ENCODE measurements around the gene SPRED2. TPM values are rescaled to one million over a fixed set of nuclear protein-coding genes. Genes with fewer than 3 reads are reported as not detected.

Gene SPRED2
- total RNA-seq, 1 donor from 2014 or later, result 18.4 TPM

DNA sequence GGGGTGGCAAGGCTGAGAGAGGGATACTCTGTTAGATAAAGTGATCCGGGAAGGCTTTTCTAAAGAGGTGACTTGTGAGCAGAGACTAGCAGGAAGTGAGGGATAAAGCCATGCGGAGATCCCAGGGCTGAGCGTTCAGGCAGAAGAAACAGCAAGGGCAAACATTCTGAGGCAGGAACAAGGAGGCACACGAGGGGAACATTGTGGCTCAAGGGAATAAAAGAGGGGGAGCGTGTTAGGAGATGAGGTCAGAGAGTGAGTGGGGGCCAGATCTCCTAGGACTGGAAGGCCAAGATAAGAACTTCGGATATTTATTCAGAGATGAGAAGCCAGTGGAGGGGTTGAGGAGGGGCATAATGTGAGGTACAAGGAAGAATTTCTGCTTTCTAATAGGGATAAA lies 137.7 kb downstream of the SPRED2 start:
- TF ChIP-seq, protein P1, sequence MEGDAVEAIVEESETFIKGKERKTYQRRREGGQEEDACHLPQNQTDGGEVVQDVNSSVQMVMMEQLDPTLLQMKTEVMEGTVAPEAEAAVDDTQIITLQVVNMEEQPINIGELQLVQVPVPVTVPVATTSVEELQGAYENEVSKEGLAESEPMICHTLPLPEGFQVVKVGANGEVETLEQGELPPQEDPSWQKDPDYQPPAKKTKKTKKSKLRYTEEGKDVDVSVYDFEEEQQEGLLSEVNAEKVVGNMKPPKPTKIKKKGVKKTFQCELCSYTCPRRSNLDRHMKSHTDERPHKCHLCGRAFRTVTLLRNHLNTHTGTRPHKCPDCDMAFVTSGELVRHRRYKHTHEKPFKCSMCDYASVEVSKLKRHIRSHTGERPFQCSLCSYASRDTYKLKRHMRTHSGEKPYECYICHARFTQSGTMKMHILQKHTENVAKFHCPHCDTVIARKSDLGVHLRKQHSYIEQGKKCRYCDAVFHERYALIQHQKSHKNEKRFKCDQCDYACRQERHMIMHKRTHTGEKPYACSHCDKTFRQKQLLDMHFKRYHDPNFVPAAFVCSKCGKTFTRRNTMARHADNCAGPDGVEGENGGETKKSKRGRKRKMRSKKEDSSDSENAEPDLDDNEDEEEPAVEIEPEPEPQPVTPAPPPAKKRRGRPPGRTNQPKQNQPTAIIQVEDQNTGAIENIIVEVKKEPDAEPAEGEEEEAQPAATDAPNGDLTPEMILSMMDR (IDR thresholded peaks at IDR 0.05), result no peak
- no peak for TF ChIP-seq POLR2AphosphoS5 (IDR thresholded peaks at IDR 0.05; ENCODE audit: insufficient read depth in 1 of 2, low read depth in 1 of 2)
- TF ChIP-seq POLR2A (IDR thresholded peaks at IDR 0.05), result no peak
- Histone ChIP-seq H3K27ac (no peak overlapping the region), H3K4me3 (no peak overlapping the region), H3K27me3 (no peaks in the 10 kb centered on the region), H3K9me3 (no peaks in the 10 kb centered on the region), H3K4me1 (peaks cover 27% of the 10 kb centered on the region), H3K36me3 (no peaks in the 10 kb centered on the region)
- intact Hi-C loops (cut with DNase I), result no loop called here
- no peak for DNase-seq (ENCODE audit: extremely low spot score in 2 of 2)

DNA sequence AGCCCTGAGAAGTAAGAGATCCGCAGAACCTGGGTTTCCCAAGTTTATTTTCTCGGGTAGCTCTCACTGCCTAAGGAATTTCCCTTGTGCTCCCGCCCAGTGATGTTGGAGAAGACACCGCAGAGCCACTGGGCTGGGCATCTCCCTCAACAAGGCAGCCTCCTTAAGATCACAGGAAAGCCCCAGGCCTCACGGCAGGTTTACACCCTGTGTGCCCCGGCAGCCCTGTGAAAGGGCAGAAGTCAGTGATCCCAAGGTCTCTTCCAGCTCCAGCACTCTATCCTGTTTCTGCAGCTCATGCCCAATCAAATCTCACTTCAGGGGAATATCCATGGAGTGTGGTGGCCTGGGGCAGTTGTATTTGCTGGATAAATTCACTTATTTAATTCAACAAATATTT lies 138.3 kb downstream of the SPRED2 start:
- intact Hi-C loops (cut with DNase I), result no loop called here
- DNase-seq (ENCODE audit: extremely low spot score in 2 of 2), result no peak
- H3K36me3 ChIP-seq, result no peaks in the 10 kb centered on the region

DNA sequence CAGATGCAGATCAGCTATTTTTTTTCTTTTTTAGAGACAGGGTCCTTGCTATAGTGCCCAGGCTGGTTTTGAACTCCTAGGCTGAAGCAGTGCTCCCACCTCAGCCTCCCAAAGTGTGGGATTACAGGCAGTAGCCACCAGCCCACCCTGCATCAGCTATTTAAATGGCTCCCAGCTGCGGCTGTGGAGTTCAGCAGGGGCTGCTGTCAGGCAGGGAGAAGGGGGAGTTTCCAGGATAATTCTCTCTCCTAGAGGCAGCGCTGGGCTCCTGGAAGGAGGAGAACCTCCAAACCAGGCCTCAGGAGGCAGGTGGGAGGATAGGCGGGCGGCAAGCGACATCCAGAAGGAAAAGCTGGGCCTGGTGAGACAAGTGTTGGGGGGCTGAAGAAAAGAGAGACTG lies 139.0 kb downstream of the SPRED2 start:
- DNase-seq (ENCODE audit: extremely low spot score in 2 of 2), result no peak
- H3K4me1 ChIP-seq, result peaks cover 18% of the 10 kb centered on the region
- intact Hi-C loops (cut with DNase I), result no loop called here
- TF ChIP-seq POLR2AphosphoS5 (IDR thresholded peaks at IDR 0.05; ENCODE audit: insufficient read depth in 1 of 2, low read depth in 1 of 2) (no peak), POLR2A (IDR thresholded peaks at IDR 0.05) (no peak)
- TF ChIP-seq, protein P1 (IDR thresholded peaks at IDR 0.05), result no peak
- H3K4me3 ChIP-seq, result no peak overlapping the region
- H3K36me3 ChIP-seq, result no peaks in the 10 kb centered on the region
- no peaks in the 10 kb centered on the region for H3K9me3 ChIP-seq
- H3K27ac ChIP-seq, result no peak overlapping the region
- no peaks in the 10 kb centered on the region for H3K27me3 ChIP-seq

More for the DNA sequence above, 138.3 kb downstream of the SPRED2 start:
- no peaks in the 10 kb centered on the region for H3K27me3 ChIP-seq
- H3K9me3 ChIP-seq, result no peaks in the 10 kb centered on the region
- no peak overlapping the region for H3K4me3 ChIP-seq
- peaks cover 21% of the 10 kb centered on the region for H3K4me1 ChIP-seq
- TF ChIP-seq POLR2A (IDR thresholded peaks at IDR 0.05), result no peak
- H3K27ac ChIP-seq, result no peak overlapping the region

DNA sequence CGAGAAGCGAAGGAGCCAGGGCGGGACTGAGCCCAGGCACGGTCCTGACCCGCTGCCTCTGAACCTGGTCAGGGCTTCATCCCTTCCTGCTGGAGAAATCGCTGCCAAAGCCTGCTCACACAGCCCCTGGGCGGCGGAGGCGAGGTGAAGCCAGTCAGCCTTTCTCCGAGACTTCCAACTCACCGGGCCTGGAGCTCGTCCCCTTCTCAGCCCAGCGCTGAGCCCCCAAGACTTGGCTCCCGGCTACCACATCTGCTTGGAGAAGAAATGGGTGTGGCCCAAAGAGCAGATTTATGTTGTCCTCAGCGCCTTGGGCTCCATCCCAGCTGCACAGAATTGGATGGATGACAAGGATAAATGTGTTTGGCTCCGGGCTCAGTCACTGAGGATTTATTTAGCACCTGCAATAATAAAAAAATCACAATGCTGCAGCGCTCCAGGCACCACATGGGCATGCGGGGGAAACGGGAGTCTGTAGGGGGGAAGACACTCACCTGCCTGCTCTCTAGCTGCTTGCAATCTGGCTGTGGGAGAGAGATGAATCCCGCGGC lies 139.9 kb downstream of the SPRED2 start:
- Histone ChIP-seq H3K4me3 (no peak overlapping the region), H3K27ac (no peak overlapping the region), H3K27me3 (no peaks in the 10 kb centered on the region), H3K4me1 (peaks cover 18% of the 10 kb centered on the region), H3K9me3 (no peaks in the 10 kb centered on the region), H3K36me3 (no peaks in the 10 kb centered on the region)
- DNase-seq (ENCODE audit: extremely low spot score in 2 of 2), result no peak
- intact Hi-C loops (cut with DNase I), result no loop called here
- TF ChIP-seq POLR2A (IDR thresholded peaks at IDR 0.05) (no peak), POLR2AphosphoS5 (IDR thresholded peaks at IDR 0.05; ENCODE audit: insufficient read depth in 1 of 2, low read depth in 1 of 2) (no peak)
- TF ChIP-seq, protein P1 (IDR thresholded peaks at IDR 0.05), result no peak

DNA sequence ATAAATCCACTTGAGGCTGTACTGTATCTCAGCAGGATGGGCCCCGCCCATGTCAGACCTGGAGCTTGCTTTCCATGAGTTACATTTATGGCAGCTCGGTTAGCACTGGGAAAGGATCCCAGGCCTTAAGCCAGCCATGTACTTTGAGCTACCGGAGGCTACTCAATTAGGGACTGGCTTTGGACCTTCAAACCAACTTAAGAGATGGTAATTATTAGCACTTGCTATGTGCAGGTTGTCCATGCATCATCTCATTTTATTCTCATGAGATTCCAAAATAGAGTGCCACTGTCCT lies 140.3 kb downstream of the SPRED2 start:
- TF ChIP-seq POLR2AphosphoS5 (IDR thresholded peaks at IDR 0.05; ENCODE audit: insufficient read depth in 1 of 2, low read depth in 1 of 2) (no peak), POLR2A (IDR thresholded peaks at IDR 0.05) (no peak)
- TF ChIP-seq, protein P1 (IDR thresholded peaks at IDR 0.05), result no peak
- no peaks in the 10 kb centered on the region for H3K9me3 ChIP-seq
- peaks cover 18% of the 10 kb centered on the region for H3K4me1 ChIP-seq
- no peak overlapping the region for H3K27ac ChIP-seq
- intact Hi-C loops (cut with DNase I), result no loop called here
- no peaks in the 10 kb centered on the region for H3K27me3 ChIP-seq
- no peaks in the 10 kb centered on the region for H3K36me3 ChIP-seq
- no peak overlapping the region for H3K4me3 ChIP-seq
- DNase-seq (ENCODE audit: extremely low spot score in 2 of 2), result no peak

Measured in vagina (tissue), 2 donors.